ENCODE measurements around the gene TTLL8.

DNA sequence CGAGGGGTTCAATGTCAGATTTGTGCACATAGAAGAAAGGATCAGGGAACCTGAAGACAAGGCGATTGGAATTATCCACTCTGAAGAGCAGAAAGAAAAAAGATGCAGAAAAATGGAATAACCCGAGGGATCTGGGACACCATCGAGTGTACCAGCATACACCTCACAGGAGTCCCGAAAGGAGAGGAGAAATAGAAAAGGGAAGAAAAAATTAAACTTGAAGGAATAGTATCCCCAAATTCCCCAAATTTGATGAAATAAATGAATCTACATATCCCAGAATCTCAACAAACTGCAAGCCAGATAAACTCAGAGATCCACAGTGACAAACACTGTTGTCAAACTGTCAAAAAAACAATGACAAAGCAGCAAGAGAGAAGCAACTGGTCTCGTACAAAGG is 66.9 kb downstream of the TTLL8 start:
- TF ChIP-seq, protein P1, sequence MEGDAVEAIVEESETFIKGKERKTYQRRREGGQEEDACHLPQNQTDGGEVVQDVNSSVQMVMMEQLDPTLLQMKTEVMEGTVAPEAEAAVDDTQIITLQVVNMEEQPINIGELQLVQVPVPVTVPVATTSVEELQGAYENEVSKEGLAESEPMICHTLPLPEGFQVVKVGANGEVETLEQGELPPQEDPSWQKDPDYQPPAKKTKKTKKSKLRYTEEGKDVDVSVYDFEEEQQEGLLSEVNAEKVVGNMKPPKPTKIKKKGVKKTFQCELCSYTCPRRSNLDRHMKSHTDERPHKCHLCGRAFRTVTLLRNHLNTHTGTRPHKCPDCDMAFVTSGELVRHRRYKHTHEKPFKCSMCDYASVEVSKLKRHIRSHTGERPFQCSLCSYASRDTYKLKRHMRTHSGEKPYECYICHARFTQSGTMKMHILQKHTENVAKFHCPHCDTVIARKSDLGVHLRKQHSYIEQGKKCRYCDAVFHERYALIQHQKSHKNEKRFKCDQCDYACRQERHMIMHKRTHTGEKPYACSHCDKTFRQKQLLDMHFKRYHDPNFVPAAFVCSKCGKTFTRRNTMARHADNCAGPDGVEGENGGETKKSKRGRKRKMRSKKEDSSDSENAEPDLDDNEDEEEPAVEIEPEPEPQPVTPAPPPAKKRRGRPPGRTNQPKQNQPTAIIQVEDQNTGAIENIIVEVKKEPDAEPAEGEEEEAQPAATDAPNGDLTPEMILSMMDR (IDR thresholded peaks at IDR 0.05): no peak
- no peak for TF ChIP-seq POLR2AphosphoS5 (IDR thresholded peaks at IDR 0.05)
- no peak for TF ChIP-seq POLR2A (IDR thresholded peaks at IDR 0.05; ENCODE audit: low read depth)

Data from esophagus muscularis mucosa (tissue), 3 donors.